Measurements from ENCODE around the gene BBC3.
"Not testable (repeated sequence)": the region's sequence is repeated elsewhere in the genome, so short reads cannot be mapped to it uniquely, and the experiment has no call there.

The BBC3 gene

GRCh38 chr19:47257411-47258169, 26.6 kb upstream of the BBC3 start:
- DNase-seq: no peak

- peak; percentile 100 for DNase-seq
These were observed 25.9 kb upstream of the BBC3 start for GRCh38 chr19:47256693-47257410.

- peak; percentile 97 for DNase-seq
These were observed 25.1 kb upstream of the BBC3 start, which contains the start of gene CCDC9 for GRCh38 chr19:47255879-47256692. CCDC9 (plus strand) TSS chr19:47256525; CDS start chr19:47258401, 1,876 bp downstream.

GRCh38 chr19:47253970-47254369, 23.0 kb upstream of the BBC3 start:
- DNase-seq: no peak

- DNase-seq: no peak
These were observed 22.5 kb upstream of the BBC3 start for GRCh38 chr19:47253467-47253881.

GRCh38 chr19:47253016-47253415, 22.0 kb upstream of the BBC3 start:
- DNase-seq: not testable (repeated sequence)

- peak; percentile 32 for DNase-seq
These were observed 16.4 kb upstream of the BBC3 start for GRCh38 chr19:47247308-47247990.

GRCh38 chr19:47243776-47244547, 13.0 kb upstream of the BBC3 start:
- peak; percentile 90 for DNase-seq

GRCh38 chr19:47243364-47243775, 12.4 kb upstream of the BBC3 start:
- no peak for DNase-seq

GRCh38 chr19:47241919-47242577, 11.0 kb upstream of the BBC3 start:
- no peak for DNase-seq

GRCh38 chr19:47240996-47241918, 10.3 kb upstream of the BBC3 start:
- DNase-seq: no peak

- DNase-seq: no peak
These were observed 9.6 kb upstream of the BBC3 start for GRCh38 chr19:47240556-47240955.

- no peak for DNase-seq
These were observed 8.8 kb upstream of the BBC3 start for GRCh38 chr19:47239610-47240296.

- no peak for DNase-seq
These were observed 8.2 kb upstream of the BBC3 start for GRCh38 chr19:47239152-47239551.

- DNase-seq: no peak
These were observed 5.2 kb upstream of the BBC3 start for GRCh38 chr19:47236072-47236675.

- no peak for DNase-seq
These were observed 1.6 kb upstream of the BBC3 start for GRCh38 chr19:47232422-47233211.

GRCh38 chr19:47231215-47232054, 436 bp upstream of the BBC3 start:
- no peak for DNase-seq
